RWPE2 (cell line): ENCODE measurements around the gene MXRA8.

Experiments
- ATAC-seq: fragments of 200-7000 bp; cut with Tn5 transposase; 3 replicates; pipeline ENCODE4 v1.9.1; 2021; ENCODE audit warnings: low read depth
- DNase-seq: peaks from one replicate; pipeline ENCODE4 v3.0.0-alpha.2; 2020; ENCODE audit warnings: low spot score
- H3K27ac ChIP-seq: fragments of 450-650 bp; 2 replicates; pipeline ENCODE4 v1.5.1; 2017; ENCODE audit warnings: mild to moderate bottlenecking; ENCODE audit not compliant: poor library complexity, severe bottlenecking
- H3K27me3 ChIP-seq: fragments of 250-450 bp; sonication (Bioruptor Pico); 2 replicates; pipeline ENCODE4 v1.5.1; 2021; ENCODE audit warnings: mild to moderate bottlenecking, moderate library complexity; ENCODE audit not compliant: insufficient read depth, poor library complexity, severe bottlenecking
- H3K36me3 ChIP-seq: fragments of 250-450 bp; sonication (Bioruptor Pico); 2 replicates; pipeline ENCODE4 v1.5.1; 2020; ENCODE audit warnings: low read depth, mild to moderate bottlenecking, moderate library complexity
- H3K4me1 ChIP-seq: fragments of 250-450 bp; sonication (Bioruptor Pico); 2 replicates; pipeline ENCODE4 v1.5.1; 2021; ENCODE audit warnings: mild to moderate bottlenecking, moderate library complexity; ENCODE audit not compliant: insufficient read depth, poor library complexity, severe bottlenecking
- H3K4me3 ChIP-seq: fragments of 250-450 bp; sonication (Bioruptor Pico); 2 replicates; pipeline ENCODE4 v1.5.1; 2021; ENCODE audit warnings: mild to moderate bottlenecking, moderate library complexity; ENCODE audit not compliant: severe bottlenecking
- H3K9me3 ChIP-seq: fragments of 250-450 bp; sonication (Bioruptor Pico); 2 replicates; pipeline ENCODE4 v1.5.1; 2021; ENCODE audit warnings: mild to moderate bottlenecking, moderate library complexity; ENCODE audit not compliant: severe bottlenecking
- CTCF ChIP-seq: fragments of 450-650 bp; IDR thresholded peaks from one replicate; pipeline ENCODE4 v1.5.1; 2017; ENCODE audit warnings: mild to moderate bottlenecking, moderate library complexity; ENCODE audit not compliant: poor library complexity, severe bottlenecking

The MXRA8 gene

GRCh38 chr1:1374929-1375662 is 16.7 kb upstream of the MXRA8 start, which contains the start of gene AURKAIP1:
Gene AURKAIP1 (minus strand): TSS chr1:1375207. CDS start chr1:1374756, 451 bp downstream.
- no peaks in the 10 kb centered on the region for H3K27me3 ChIP-seq
- ATAC-seq (peak; percentile 93), DNase-seq (peak; percentile 98)
- H3K27ac ChIP-seq = peak within 1 kb of the TSS; percentile 63
- TF ChIP-seq CTCF = peak; percentile 22
- H3K4me1 ChIP-seq = peaks cover 4% of the 10 kb centered on the region
- no peaks in the 10 kb centered on the region for H3K9me3 ChIP-seq
- peaks cover 8% of the 10 kb centered on the region for H3K36me3 ChIP-seq
- peak within 1 kb of the TSS; percentile 78 for H3K4me3 ChIP-seq

GRCh38 chr1:1374589-1374928 is 16.2 kb upstream of the MXRA8 start:
- H3K4me1 ChIP-seq = peaks cover 4% of the 10 kb centered on the region
- no peak for TF ChIP-seq CTCF

GRCh38 chr1:1373815-1374588 is 15.6 kb upstream of the MXRA8 start:
- H3K4me3 ChIP-seq = peak overlapping the region; percentile 78
- TF ChIP-seq CTCF = no peak
- peaks cover 8% of the 10 kb centered on the region for H3K36me3 ChIP-seq
- H3K27ac ChIP-seq = peak overlapping the region; percentile 63
- ATAC-seq (no peak), DNase-seq (no peak)
- peaks cover 4% of the 10 kb centered on the region for H3K4me1 ChIP-seq
- H3K27me3 ChIP-seq = no peaks in the 10 kb centered on the region
- H3K9me3 ChIP-seq = no peaks in the 10 kb centered on the region

More at GRCh38 chr1:1374589-1374928, 16.2 kb upstream of the MXRA8 start:
- H3K27ac ChIP-seq = peak overlapping the region; percentile 63
- no peaks in the 10 kb centered on the region for H3K27me3 ChIP-seq
- ATAC-seq = no peak; the same call in 2 of the 3 replicates
- H3K9me3 ChIP-seq = no peaks in the 10 kb centered on the region
- H3K4me3 ChIP-seq = peak overlapping the region; percentile 78
- peaks cover 8% of the 10 kb centered on the region for H3K36me3 ChIP-seq
- DNase-seq = no peak

- H3K36me3 ChIP-seq = peaks cover 8% of the 10 kb centered on the region
- DNase-seq (no peak), ATAC-seq (no peak)
- no peak for TF ChIP-seq CTCF
- peak overlapping the region; percentile 63 for H3K27ac ChIP-seq
- H3K4me3 ChIP-seq = no peak overlapping the region
- no peaks in the 10 kb centered on the region for H3K27me3 ChIP-seq
- peaks cover 4% of the 10 kb centered on the region for H3K4me1 ChIP-seq
- H3K9me3 ChIP-seq = no peaks in the 10 kb centered on the region
Measured at GRCh38 chr1:1373051-1373814, 14.9 kb upstream of the MXRA8 start.
